Effector CD8-positive, alpha-beta T cell (primary cell): ENCODE results near the gene LMAN1L.

Source experiments
- DNase-seq: peaks from one replicate; lab custom pipeline; 2025; lab: John Stamatoyannopoulos, UW

Gene LMAN1L

GRCh38 chr15:74837482-74838136 is 25.0 kb downstream of the LMAN1L start:
- DNase-seq: no peak

GRCh38 chr15:74838137-74838516 is 25.5 kb downstream of the LMAN1L start:
- no peak for DNase-seq

GRCh38 chr15:74838746-74839525 is 26.3 kb downstream of the LMAN1L start:
- no peak for DNase-seq

GRCh38 chr15:74839526-74840395 is 27.1 kb downstream of the LMAN1L start:
- no peak for DNase-seq

- no peak for DNase-seq
Observed at GRCh38 chr15:74840851-74841775, 28.5 kb downstream of the LMAN1L start.

- no peak for DNase-seq
Observed at GRCh38 chr15:74841891-74842373, 29.3 kb downstream of the LMAN1L start.

GRCh38 chr15:74842581-74843444 is 30.2 kb downstream of the LMAN1L start, which contains the start of gene ULK3:
Gene ULK3, minus strand, starts transcription at chr15:74843156. Its CDS starts 51 bp downstream, at chr15:74843105.
- peak; percentile 84 for DNase-seq

GRCh38 chr15:74843445-74843828 is 30.8 kb downstream of the LMAN1L start:
- no peak for DNase-seq

- DNase-seq: no peak
Observed at GRCh38 chr15:74843891-74844299, 31.3 kb downstream of the LMAN1L start.

- no peak for DNase-seq
Observed at GRCh38 chr15:74844319-74845207, 31.9 kb downstream of the LMAN1L start.

- no peak for DNase-seq
Observed at GRCh38 chr15:74845208-74845568, 32.6 kb downstream of the LMAN1L start.

- no peak for DNase-seq
Observed at GRCh38 chr15:74845581-74845980, 32.9 kb downstream of the LMAN1L start.

GRCh38 chr15:74847432-74847831 is 34.8 kb downstream of the LMAN1L start:
- DNase-seq: no peak

- DNase-seq: no peak
Observed at GRCh38 chr15:74850393-74850792, 37.8 kb downstream of the LMAN1L start.

GRCh38 chr15:74851960-74852359 is 39.3 kb downstream of the LMAN1L start:
- DNase-seq: no peak

GRCh38 chr15:74854453-74855022 is 41.9 kb downstream of the LMAN1L start:
- no peak for DNase-seq

GRCh38 chr15:74855857-74856256 is 43.2 kb downstream of the LMAN1L start:
- DNase-seq: no peak

GRCh38 chr15:74856537-74856936 is 43.9 kb downstream of the LMAN1L start:
- no peak for DNase-seq
